NB4 (cell line): Measurements from ENCODE around the gene BLCAP.
A peak's percentile ranks its signal among the peaks of the same experiment; 100 is the strongest.

ENCODE experiments used
- DNase-seq: peaks from one replicate; pipeline ENCODE4 v3.0.0; 2010; ENCODE audit warnings: low read depth
- H3K4me3 ChIP-seq: one replicate; pipeline ENCODE4 v1.5.1; 2011; ENCODE audit warnings: mild to moderate bottlenecking, low read depth, low read length, moderate library complexity
- MYC ChIP-seq: IDR thresholded peaks from 2 replicates; pipeline ENCODE4 v1.6.1; 2011; ENCODE audit warnings: low read depth, low read length
- POLR2A ChIP-seq: IDR thresholded peaks from 2 replicates; pipeline ENCODE4 v1.6.1; 2011; ENCODE audit warnings: mild to moderate bottlenecking; ENCODE audit not compliant: insufficient read length; ENCODE audit errors: extremely low read depth
- TF ChIP-seq, protein P1 (sequence below): IDR thresholded peaks from one replicate; pipeline ENCODE4 v1.5.1; 2012; ENCODE audit warnings: low read depth, low read length
- TF ChIP-seq, protein P2 (sequence below): IDR thresholded peaks from 2 replicates; pipeline ENCODE4 v1.6.1; 2011; ENCODE audit warnings: low read depth, low read length

BLCAP gene

DNA sequence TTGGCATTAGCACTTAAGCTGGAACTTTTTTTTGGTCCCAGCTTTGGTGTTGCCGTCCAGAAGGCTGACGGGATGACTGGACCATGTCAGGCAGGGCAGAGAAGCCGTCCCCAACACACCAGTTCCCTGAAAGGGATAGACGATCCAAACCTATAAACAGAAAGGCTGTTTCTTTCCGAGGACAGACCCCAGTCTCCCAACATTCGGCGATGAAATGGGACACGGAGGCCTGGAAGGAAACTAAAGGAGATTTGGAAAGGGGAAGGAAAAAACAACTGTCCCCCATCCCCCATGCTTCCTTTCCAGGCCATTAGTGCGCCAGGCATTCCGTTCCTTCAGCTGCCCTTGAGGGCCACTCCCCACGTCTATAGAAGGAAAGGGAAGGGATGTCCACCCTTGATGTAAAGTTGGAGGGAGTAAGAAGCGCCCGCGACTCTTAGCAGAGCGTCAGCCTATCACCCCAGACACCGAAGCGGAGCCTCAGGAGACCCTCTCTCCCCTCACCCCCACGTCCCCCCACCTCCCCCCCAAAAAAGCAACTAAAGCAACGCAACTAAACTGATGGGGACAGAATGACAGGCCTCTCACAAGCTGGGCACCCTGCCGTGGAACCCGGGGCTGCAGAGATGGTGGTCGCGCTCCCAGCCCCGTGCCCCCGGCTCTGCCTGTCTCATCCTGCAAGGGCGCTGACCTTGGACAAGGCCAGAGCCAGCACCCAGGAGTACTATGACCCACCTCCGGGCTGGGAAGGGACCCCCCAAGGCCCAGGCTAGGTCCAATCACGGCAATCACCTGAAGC lies 638 bp downstream of the BLCAP start:
- peak; percentile 24 for DNase-seq
- TF ChIP-seq, protein P1, sequence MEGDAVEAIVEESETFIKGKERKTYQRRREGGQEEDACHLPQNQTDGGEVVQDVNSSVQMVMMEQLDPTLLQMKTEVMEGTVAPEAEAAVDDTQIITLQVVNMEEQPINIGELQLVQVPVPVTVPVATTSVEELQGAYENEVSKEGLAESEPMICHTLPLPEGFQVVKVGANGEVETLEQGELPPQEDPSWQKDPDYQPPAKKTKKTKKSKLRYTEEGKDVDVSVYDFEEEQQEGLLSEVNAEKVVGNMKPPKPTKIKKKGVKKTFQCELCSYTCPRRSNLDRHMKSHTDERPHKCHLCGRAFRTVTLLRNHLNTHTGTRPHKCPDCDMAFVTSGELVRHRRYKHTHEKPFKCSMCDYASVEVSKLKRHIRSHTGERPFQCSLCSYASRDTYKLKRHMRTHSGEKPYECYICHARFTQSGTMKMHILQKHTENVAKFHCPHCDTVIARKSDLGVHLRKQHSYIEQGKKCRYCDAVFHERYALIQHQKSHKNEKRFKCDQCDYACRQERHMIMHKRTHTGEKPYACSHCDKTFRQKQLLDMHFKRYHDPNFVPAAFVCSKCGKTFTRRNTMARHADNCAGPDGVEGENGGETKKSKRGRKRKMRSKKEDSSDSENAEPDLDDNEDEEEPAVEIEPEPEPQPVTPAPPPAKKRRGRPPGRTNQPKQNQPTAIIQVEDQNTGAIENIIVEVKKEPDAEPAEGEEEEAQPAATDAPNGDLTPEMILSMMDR: no peak
- TF ChIP-seq MYC: no peak
- TF ChIP-seq, protein P2, sequence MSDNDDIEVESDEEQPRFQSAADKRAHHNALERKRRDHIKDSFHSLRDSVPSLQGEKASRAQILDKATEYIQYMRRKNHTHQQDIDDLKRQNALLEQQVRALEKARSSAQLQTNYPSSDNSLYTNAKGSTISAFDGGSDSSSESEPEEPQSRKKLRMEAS: no peak
- no peak for TF ChIP-seq POLR2A
- peak overlapping the region; percentile 88 for H3K4me3 ChIP-seq

DNA sequence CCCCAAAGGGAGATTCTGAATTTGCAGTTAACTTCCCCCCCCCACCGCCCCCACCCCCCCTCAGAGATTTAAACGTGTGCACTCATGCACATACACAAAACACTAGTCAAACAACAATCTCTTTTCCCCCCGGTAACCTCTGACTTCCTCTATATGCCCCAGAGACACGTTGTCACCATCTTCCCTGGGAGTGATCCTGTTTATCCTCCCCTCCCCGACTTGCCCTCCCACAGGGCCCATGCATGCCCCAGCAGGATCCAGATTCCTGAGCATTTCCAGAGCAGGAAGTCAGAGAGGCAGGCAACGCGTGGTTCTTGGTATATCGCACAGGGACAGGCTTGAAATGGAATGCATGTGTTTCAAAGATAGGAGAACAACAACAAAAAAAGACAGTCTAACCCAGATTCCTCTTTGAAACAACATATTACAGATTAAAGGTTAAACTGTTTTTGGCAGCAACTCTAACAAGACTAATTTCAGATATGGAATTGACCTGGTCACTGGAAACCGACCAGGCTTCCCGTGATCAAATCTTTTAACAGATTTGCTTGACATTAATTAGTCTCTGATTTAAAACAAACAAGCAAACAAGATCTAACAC lies 1.3 kb downstream of the BLCAP start:
- DNase-seq: peak; percentile 50
- TF ChIP-seq, protein P2: 0 out of 2 replicates have a peak, but pooled peaks have one; percentile 4
- no peak for TF ChIP-seq MYC
- H3K4me3 ChIP-seq: peak overlapping the region; percentile 88

DNA sequence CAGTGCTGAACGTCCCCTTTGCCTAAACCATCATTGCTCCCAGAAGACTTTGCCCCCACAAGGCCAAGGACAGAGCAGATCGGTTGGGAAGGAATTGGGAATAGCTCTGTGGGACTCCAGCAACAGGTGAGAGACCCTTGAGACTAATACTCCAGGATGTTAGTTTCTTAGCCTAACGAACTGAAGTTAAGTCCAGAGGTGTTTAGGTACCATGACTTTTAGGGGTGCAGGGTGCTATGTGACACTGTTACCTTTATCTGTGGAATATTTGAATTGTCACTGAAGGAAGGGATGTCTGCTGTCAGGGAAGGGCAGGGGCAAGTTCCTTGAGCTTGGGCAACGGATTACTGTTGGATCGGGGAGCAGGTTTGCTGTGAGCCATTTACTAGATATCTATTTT lies 1.9 kb downstream of the BLCAP start:
- DNase-seq: no peak
- TF ChIP-seq POLR2A: no peak
- no peak for TF ChIP-seq MYC
- TF ChIP-seq, protein P1: no peak
- TF ChIP-seq, protein P2: no peak
- no peak overlapping the region for H3K4me3 ChIP-seq

DNA sequence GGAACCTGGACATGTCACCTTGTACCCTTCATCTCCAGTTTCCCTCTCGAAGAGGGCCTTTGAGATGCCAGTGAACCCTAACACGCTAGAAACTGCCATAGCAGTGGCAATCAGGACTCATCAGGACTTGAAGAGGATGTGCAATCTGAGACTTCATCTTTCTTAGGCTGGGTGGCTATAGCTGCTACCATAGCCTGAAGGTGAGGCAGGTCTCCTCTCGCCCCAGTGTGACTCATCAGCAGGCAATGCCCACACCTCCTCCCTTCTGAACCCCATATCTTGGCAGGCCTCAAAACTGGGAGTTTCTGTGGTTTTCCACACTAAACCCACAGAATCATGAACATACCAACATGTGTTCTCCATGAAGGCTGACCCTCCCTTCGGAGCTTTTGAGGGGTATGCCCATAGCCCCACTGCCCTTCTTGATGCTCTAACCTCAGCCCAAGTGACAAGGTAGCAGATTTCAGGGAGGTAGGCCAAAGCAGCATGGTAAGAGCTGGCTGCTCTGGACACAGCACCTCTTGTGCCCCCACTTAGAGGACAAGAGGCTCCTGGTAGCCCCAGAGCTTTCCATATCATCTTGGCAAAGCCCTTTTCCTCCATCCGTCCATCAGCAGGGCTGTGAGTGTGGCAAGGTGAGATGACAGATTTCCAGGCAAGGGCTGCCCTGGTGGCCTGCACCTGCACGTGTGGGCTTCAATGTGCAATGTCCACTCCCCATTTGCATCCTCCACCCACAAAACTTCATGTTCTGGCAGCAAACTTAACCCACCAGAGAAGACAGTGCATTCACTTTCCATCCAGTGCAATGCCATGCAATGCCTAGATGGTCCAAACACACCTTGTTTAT lies 2.6 kb downstream of the BLCAP start:
- TF ChIP-seq, protein P2: no peak
- TF ChIP-seq MYC (no peak), POLR2A (no peak)
- TF ChIP-seq, protein P1: no peak
- no peak for DNase-seq
- H3K4me3 ChIP-seq: no peak overlapping the region

DNA sequence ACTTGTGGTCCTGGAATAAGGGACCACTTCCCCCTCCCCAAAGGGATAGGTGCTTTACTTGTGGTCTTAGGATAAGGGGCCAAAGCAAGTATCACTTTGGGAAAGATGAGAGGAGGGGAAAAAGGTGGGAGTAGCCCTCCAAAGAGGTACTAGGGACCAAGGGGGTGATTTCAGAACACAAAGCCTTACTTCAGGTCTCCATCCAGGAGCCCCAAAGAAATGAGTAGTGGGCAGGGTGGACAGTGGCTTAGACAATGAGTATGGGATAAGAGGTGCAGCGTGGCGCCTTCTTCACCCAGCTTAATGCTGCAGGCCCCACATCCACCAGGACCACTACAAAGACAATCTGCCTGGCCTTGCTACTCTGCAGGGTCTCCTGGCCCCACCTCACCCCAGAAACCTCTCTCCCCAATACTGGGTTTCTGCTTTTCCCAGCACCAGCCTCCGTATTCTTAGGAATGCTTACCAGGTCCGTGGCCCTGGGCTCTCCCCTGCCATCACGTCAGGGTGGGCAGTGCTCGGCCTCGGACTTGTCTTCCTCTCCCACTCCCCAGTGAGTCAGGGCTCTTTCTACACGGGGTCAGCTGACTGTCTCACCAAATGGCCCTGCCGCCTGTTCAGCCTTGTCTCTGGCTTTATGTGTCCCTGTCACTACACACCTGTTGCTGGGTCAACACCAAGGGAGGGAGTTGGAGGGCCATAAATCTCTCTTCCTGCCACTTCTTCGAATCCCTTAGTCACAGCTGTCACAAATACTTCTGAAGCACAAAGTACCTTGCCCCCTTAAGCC lies 3.6 kb downstream of the BLCAP start:
- TF ChIP-seq, protein P2: no peak
- TF ChIP-seq, protein P1: no peak
- TF ChIP-seq POLR2A (no peak), MYC (no peak)
- H3K4me3 ChIP-seq: no peak overlapping the region
- DNase-seq: no peak
